Colonic mucosa (tissue), 4 donors: ENCODE measurements around the gene PRICKLE2. TPM values are rescaled to one million over a fixed set of nuclear protein-coding genes. Genes with fewer than 3 reads are reported as not detected.
A peak's percentile ranks its signal among the peaks of the same experiment; 100 is the strongest.

Experiments used
- DNase-seq: peaks from one replicate; pipeline ENCODE4 v3.0.0-alpha.2; 2020
- H3K27ac ChIP-seq: fragments of 200-600 bp; one replicate; pipeline ENCODE4 v1.8.0; 2021
- H3K27me3 ChIP-seq: fragments of 200-600 bp; one replicate; pipeline ENCODE4 v1.8.0; 2021
- H3K36me3 ChIP-seq: fragments of 200-600 bp; one replicate; pipeline ENCODE4 v1.8.0; 2021
- H3K4me1 ChIP-seq: fragments of 200-600 bp; one replicate; pipeline ENCODE4 v1.8.0; 2021; ENCODE audit warnings: mild to moderate bottlenecking
- H3K4me3 ChIP-seq: fragments of 200-600 bp; one replicate; pipeline ENCODE4 v1.8.0; 2021
- H3K9ac ChIP-seq, 2 donors: one replicate each; pipeline ENCODE4 v1.7.0; 2013; ENCODE audit warnings: control low read depth in 2 of 2, low read depth in 2 of 2, low read length in 2 of 2
- H3K9me3 ChIP-seq: fragments of 200-600 bp; one replicate; pipeline ENCODE4 v1.8.0; 2021
- CTCF ChIP-seq: fragments of 200-600 bp; IDR thresholded peaks from one replicate; pipeline ENCODE4 v1.8.0; 2022; ENCODE audit warnings: antibody characterized with exemption, mild to moderate bottlenecking
- intact Hi-C: fragments of 100-400 bp; cut with DNase I; formaldehyde crosslinking; loops from one replicate; pipeline ENCODE4 v1.14.1; 2022
- total RNA-seq, 2 donors: library from RNA; stranded (reverse); fragmentation: NEBNext Ultra II Directional in 1 of 2; extraction: Animal tissue kit (Norgen Biotek cat#: 25700) in 1 of 2; gene quantifications; one replicate each; pipeline ENCODE4 v1.2.1, GENCODE V29; 2021
- donor health status: healthy.
- donor health status: DM: no; HTN: no; CAD: no.
- donor health status: DM: no; HTN: no; CAD: no.

Gene PRICKLE2
- total RNA-seq, 2 donors from 2014 or later = 4.4 to 7.6 TPM

DNA sequence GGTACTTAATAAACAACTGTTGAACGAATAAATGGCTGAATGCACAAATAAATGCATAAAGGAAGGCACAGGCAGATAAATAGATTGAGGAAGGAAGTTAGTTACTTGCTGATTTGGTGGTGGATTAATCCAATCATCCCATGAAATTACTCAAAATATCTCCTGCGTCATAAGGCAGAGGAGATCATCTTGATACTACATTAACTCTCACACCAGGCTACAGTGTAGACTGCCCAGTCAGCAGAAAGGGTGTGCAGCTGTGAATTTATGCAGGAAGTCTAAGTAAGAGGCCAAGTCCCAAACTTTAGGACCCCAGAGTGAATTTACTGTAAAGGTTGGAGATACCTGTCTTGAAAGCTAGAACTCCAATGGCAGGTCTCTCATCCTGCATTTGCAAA is 38.6 kb downstream of the PRICKLE2 start:
- H3K36me3 ChIP-seq = no peaks in the 10 kb centered on the region
- peak overlapping the region; percentile 5 for H3K27ac ChIP-seq
- no peaks in the 10 kb centered on the region for H3K9me3 ChIP-seq
- no peak overlapping the region for H3K4me3 ChIP-seq
- intact Hi-C loops = no loop called here
- TF ChIP-seq CTCF = no peak
- H3K9ac ChIP-seq = no peak overlapping the region
- no peaks in the 10 kb centered on the region for H3K27me3 ChIP-seq
- DNase-seq = no peak
- no peaks in the 10 kb centered on the region for H3K4me1 ChIP-seq

GRCh38 chr3:64185436-64185835 is 39.8 kb downstream of the PRICKLE2 start:
- no peaks in the 10 kb centered on the region for H3K4me1 ChIP-seq
- no peak for DNase-seq
- intact Hi-C loops = no loop called here
- no peaks in the 10 kb centered on the region for H3K36me3 ChIP-seq
- no peak overlapping the region for H3K4me3 ChIP-seq
- H3K9ac ChIP-seq = no peak overlapping the region
- H3K27ac ChIP-seq = no peak overlapping the region
- TF ChIP-seq CTCF = no peak
- H3K27me3 ChIP-seq = no peaks in the 10 kb centered on the region
- H3K9me3 ChIP-seq = no peaks in the 10 kb centered on the region

GRCh38 chr3:64184621-64185020 is 40.6 kb downstream of the PRICKLE2 start:
- Histone ChIP-seq H3K9me3 (no peaks in the 10 kb centered on the region), H3K9ac (no peak overlapping the region), H3K4me1 (no peaks in the 10 kb centered on the region), H3K27ac (no peak overlapping the region), H3K36me3 (no peaks in the 10 kb centered on the region), H3K4me3 (no peak overlapping the region), H3K27me3 (no peaks in the 10 kb centered on the region)
- TF ChIP-seq CTCF = no peak
- no peak for DNase-seq
- intact Hi-C loops = no loop called here

GRCh38 chr3:64179860-64180259 is 45.4 kb downstream of the PRICKLE2 start:
- TF ChIP-seq CTCF = no peak
- intact Hi-C loops = no loop called here

GRCh38 chr3:64179249-64179648 is 46.0 kb downstream of the PRICKLE2 start:
- DNase-seq = no peak
- H3K9ac ChIP-seq = no peak overlapping the region
- no peaks in the 10 kb centered on the region for H3K27me3 ChIP-seq
- TF ChIP-seq CTCF = no peak
- no peak overlapping the region for H3K27ac ChIP-seq
- H3K9me3 ChIP-seq = no peaks in the 10 kb centered on the region
- no peaks in the 10 kb centered on the region for H3K36me3 ChIP-seq
- H3K4me3 ChIP-seq = no peak overlapping the region
- intact Hi-C loops = no loop called here
- no peaks in the 10 kb centered on the region for H3K4me1 ChIP-seq

More at GRCh38 chr3:64179860-64180259, 45.4 kb downstream of the PRICKLE2 start:
- Histone ChIP-seq H3K9ac (no peak overlapping the region), H3K9me3 (no peaks in the 10 kb centered on the region), H3K4me3 (no peak overlapping the region), H3K36me3 (no peaks in the 10 kb centered on the region), H3K27me3 (no peaks in the 10 kb centered on the region), H3K27ac (no peak overlapping the region), H3K4me1 (no peaks in the 10 kb centered on the region)
- DNase-seq = no peak

DNA sequence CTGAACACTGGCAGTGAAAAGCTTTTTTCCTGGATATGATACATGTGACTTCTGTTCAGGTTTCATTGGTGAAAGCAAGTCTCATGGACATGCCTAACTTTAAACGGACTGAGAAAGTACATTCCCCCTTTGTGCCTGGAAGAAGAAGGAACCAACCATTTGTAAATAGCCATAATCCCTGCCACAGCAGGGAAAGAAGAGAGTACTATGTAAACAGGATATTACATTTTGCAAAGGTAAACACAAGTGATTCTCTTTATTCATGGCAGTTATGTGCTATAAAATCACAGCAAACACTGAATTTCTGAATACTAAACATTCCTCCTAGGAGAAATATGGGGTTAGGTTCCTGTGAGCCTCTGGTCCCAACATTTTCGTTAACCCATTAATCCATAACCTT is 46.8 kb downstream of the PRICKLE2 start:
- intact Hi-C loops = no loop called here
- Histone ChIP-seq H3K4me3 (no peak overlapping the region), H3K4me1 (no peaks in the 10 kb centered on the region), H3K9ac (no peak overlapping the region), H3K27ac (no peak overlapping the region), H3K36me3 (no peaks in the 10 kb centered on the region), H3K9me3 (no peaks in the 10 kb centered on the region), H3K27me3 (no peaks in the 10 kb centered on the region)
- TF ChIP-seq CTCF = no peak
- no peak for DNase-seq
